ENCODE measurements around the gene YPEL2. TPM values are rescaled to one million over a fixed set of nuclear protein-coding genes. Genes with fewer than 3 reads are reported as not detected.

Gene YPEL2
- total and polyA plus RNA-seq, 2 donors (not counting 1 experiment from before 2014, with no cell fraction given), result 4.8 to 7.8 TPM

GRCh38 chr17:59401274-59401673 lies 69.8 kb downstream of the YPEL2 start:
- Histone ChIP-seq H3K9ac (ENCODE audit: insufficient read depth, low read length) (no peak overlapping the region), H3K4me2 (ENCODE audit: extremely low read depth, insufficient read depth, low read length) (no peak overlapping the region), H3K79me2 (ENCODE audit: control insufficient read depth, insufficient read depth, low read length) (no peaks in the 10 kb centered on the region), H3K9me3 (ENCODE audit: control insufficient read depth, insufficient read depth, low read depth, low read length) (no peaks in the 10 kb centered on the region), H4K20me1 (ENCODE audit: control insufficient read depth, extremely low read depth, insufficient read depth, low read length) (no peaks in the 10 kb centered on the region), H3K4me1 (ENCODE audit: control insufficient read depth, extremely low read depth, insufficient read depth, low read length) (no peaks in the 10 kb centered on the region), H3K27ac (ENCODE audit: insufficient read depth, low read length) (no peak overlapping the region), H2AFZ (ENCODE audit: low read length) (no peak overlapping the region), H3K36me3 (ENCODE audit: control insufficient read depth, insufficient read depth, low read length) (no peaks in the 10 kb centered on the region), H3K4me3 (replicated peaks in 1 of 4; ENCODE audit: control extremely low read depth in 1 of 4, insufficient read depth in 1 of 4, low read depth in 3 of 4, low read length in 4 of 4) (no peak overlapping the region), H3K27me3 (ENCODE audit: control insufficient read depth, insufficient read depth, low read length) (no peaks in the 10 kb centered on the region)
- no peak for DNase-seq (ENCODE audit: low read depth in 2 of 2)
- TF ChIP-seq EZH2 (IDR thresholded peaks at IDR 0.05; ENCODE audit: low read length, missing control alignments), result no peak
- no peak for TF ChIP-seq CTCF (conservative IDR thresholded peaks at IDR 0.05 in 1 of 2, IDR thresholded peaks at IDR 0.05 in 1 of 2; ENCODE audit: low read depth in 1 of 2, low read length in 2 of 2)

GRCh38 chr17:59401725-59402124 lies 70.3 kb downstream of the YPEL2 start:
- Histone ChIP-seq H2AFZ (ENCODE audit: low read length) (no peak overlapping the region), H4K20me1 (ENCODE audit: control insufficient read depth, extremely low read depth, insufficient read depth, low read length) (no peaks in the 10 kb centered on the region), H3K79me2 (ENCODE audit: control insufficient read depth, insufficient read depth, low read length) (no peaks in the 10 kb centered on the region), H3K4me3 (replicated peaks in 1 of 4; ENCODE audit: control extremely low read depth in 1 of 4, insufficient read depth in 1 of 4, low read depth in 3 of 4, low read length in 4 of 4) (no peak overlapping the region), H3K27ac (ENCODE audit: insufficient read depth, low read length) (no peak overlapping the region), H3K4me2 (ENCODE audit: extremely low read depth, insufficient read depth, low read length) (no peak overlapping the region), H3K9me3 (ENCODE audit: control insufficient read depth, insufficient read depth, low read depth, low read length) (no peaks in the 10 kb centered on the region), H3K4me1 (ENCODE audit: control insufficient read depth, extremely low read depth, insufficient read depth, low read length) (no peaks in the 10 kb centered on the region), H3K9ac (ENCODE audit: insufficient read depth, low read length) (no peak overlapping the region), H3K27me3 (ENCODE audit: control insufficient read depth, insufficient read depth, low read length) (no peaks in the 10 kb centered on the region), H3K36me3 (ENCODE audit: control insufficient read depth, insufficient read depth, low read length) (no peaks in the 10 kb centered on the region)
- TF ChIP-seq CTCF (conservative IDR thresholded peaks at IDR 0.05 in 1 of 2, IDR thresholded peaks at IDR 0.05 in 1 of 2; ENCODE audit: low read depth in 1 of 2, low read length in 2 of 2), result no peak
- no peak for TF ChIP-seq EZH2 (IDR thresholded peaks at IDR 0.05; ENCODE audit: low read length, missing control alignments)
- no peak for DNase-seq (ENCODE audit: low read depth in 2 of 2)

- TF ChIP-seq EZH2 (IDR thresholded peaks at IDR 0.05; ENCODE audit: low read length, missing control alignments), result no peak
- no peak for TF ChIP-seq CTCF (conservative IDR thresholded peaks at IDR 0.05 in 1 of 2, IDR thresholded peaks at IDR 0.05 in 1 of 2; ENCODE audit: low read depth in 1 of 2, low read length in 2 of 2)
- H3K4me3 ChIP-seq (replicated peaks in 1 of 4; ENCODE audit: control extremely low read depth in 1 of 4, insufficient read depth in 1 of 4, low read depth in 3 of 4, low read length in 4 of 4), result no peak overlapping the region
Measured at GRCh38 chr17:59402760-59403159, 71.3 kb downstream of the YPEL2 start.

More at GRCh38 chr17:59402760-59403159, 71.3 kb downstream of the YPEL2 start:
- H3K79me2 ChIP-seq (ENCODE audit: control insufficient read depth, insufficient read depth, low read length), result no peaks in the 10 kb centered on the region
- H4K20me1 ChIP-seq (ENCODE audit: control insufficient read depth, extremely low read depth, insufficient read depth, low read length), result no peaks in the 10 kb centered on the region
- H3K9ac ChIP-seq (ENCODE audit: insufficient read depth, low read length), result no peak overlapping the region
- no peak overlapping the region for H2AFZ ChIP-seq (ENCODE audit: low read length)
- DNase-seq (ENCODE audit: low read depth in 2 of 2), result no peak
- H3K4me1 ChIP-seq (ENCODE audit: control insufficient read depth, extremely low read depth, insufficient read depth, low read length), result peaks cover 2% of the 10 kb centered on the region
- H3K27me3 ChIP-seq (ENCODE audit: control insufficient read depth, insufficient read depth, low read length), result no peaks in the 10 kb centered on the region
- H3K27ac ChIP-seq (ENCODE audit: insufficient read depth, low read length), result no peak overlapping the region
- no peaks in the 10 kb centered on the region for H3K36me3 ChIP-seq (ENCODE audit: control insufficient read depth, insufficient read depth, low read length)
- H3K9me3 ChIP-seq (ENCODE audit: control insufficient read depth, insufficient read depth, low read depth, low read length), result no peaks in the 10 kb centered on the region
- H3K4me2 ChIP-seq (ENCODE audit: extremely low read depth, insufficient read depth, low read length), result no peak overlapping the region
